Left lung (tissue), 10 donors: ENCODE data around the gene TRMU. TPM values are rescaled to one million over a fixed set of nuclear protein-coding genes. Genes with fewer than 3 reads are reported as not detected.

Experiments
- ATAC-seq: fragments of 200-7000 bp; cut with Tn5 transposase; one replicate; pipeline ENCODE4 v1.9.1; 2020; ENCODE audit warnings: moderate library complexity
- DNase-seq, 4 donors: peaks; one replicate each; pipeline ENCODE4 v3.0.0-alpha.2; 2013 to 2020
- H3K27ac ChIP-seq, 2 donors: fragments of 200-600 bp; sonication (generic) in 1 of 2; one replicate each; pipeline versions ENCODE4 v1.5.0 to v1.8.0; 2020 to 2021
- H3K27me3 ChIP-seq, 2 donors: fragments of 200-600 bp; sonication (generic) in 1 of 2; one replicate each; pipeline versions ENCODE4 v1.5.0 to v1.8.0; 2020 to 2021
- H3K36me3 ChIP-seq, 2 donors: fragments of 200-600 bp; sonication (generic) in 1 of 2; one replicate each; pipeline versions ENCODE4 v1.5.0 to v1.8.0; 2020 to 2021
- H3K4me1 ChIP-seq, 2 donors: fragments of 200-600 bp; one replicate each; pipeline ENCODE4 v1.8.0; 2021
- H3K4me3 ChIP-seq, 2 donors: fragments of 200-600 bp; sonication (generic) in 1 of 2; one replicate each; pipeline versions ENCODE4 v1.5.0 to v1.8.0; 2020 to 2021; ENCODE audit warnings: mild to moderate bottlenecking in 1 of 2
- H3K9me3 ChIP-seq, 2 donors: fragments of 200-600 bp; sonication (generic) in 1 of 2; one replicate each; pipeline versions ENCODE4 v1.5.0 to v1.8.0; 2020 to 2021
- CTCF ChIP-seq, 2 donors: fragments of 200-600 bp; sonication (generic) in 1 of 2; IDR thresholded peaks; one replicate each; pipeline versions ENCODE4 v1.5.0 to v1.8.0; 2021; ENCODE audit warnings: antibody characterized with exemption in 2 of 2
- intact Hi-C, 2 donors: fragments of 100-400 bp; cut with DNase I; formaldehyde crosslinking; loops; one replicate each; pipeline versions ENCODE4 v1.11.2 to v1.14.2; 2022
- polyA plus RNA-seq, 6 donors: library from polyadenylated mRNA; unstranded; fragments of 120-200 nt; gene quantifications; one replicate each; pipeline ENCODE4 v1.2.1, GENCODE V29; 2013; ENCODE audit not compliant: insufficient read length in 6 of 6
- total RNA-seq, 2 donors: library from RNA; stranded (reverse); fragmentation: NEBNext Ultra II Directional; extraction: Animal tissue kit (Norgen Biotek cat#: 25700); gene quantifications; one replicate each; pipeline ENCODE4 v1.2.1, GENCODE V29; 2021
- donor health status: DM: no; HTN: yes; CAD: no.
- donor health status: DM: no; HTN: no; CAD: no.

TRMU gene
- total and polyA plus RNA-seq, 8 donors = 34.1 to 53.1 (median 42.5) TPM

- Histone ChIP-seq H3K27me3 (no peaks in the 10 kb centered on the region), H3K27ac (no peak overlapping the region), H3K4me3 (no peak overlapping the region), H3K36me3 (peaks cover 0 to 6% of the 10 kb centered on the region in 2 donors), H3K4me1 (no peaks in the 10 kb centered on the region), H3K9me3 (no peaks in the 10 kb centered on the region)
- DNase-seq (no peak), ATAC-seq (no peak)
- intact Hi-C loops = no loop called here
- no peak for TF ChIP-seq CTCF (IDR thresholded peaks at IDR 0.05)
Observed at GRCh38 chr22:46406349-46406748, 70.8 kb downstream of the TRMU start.

DNA sequence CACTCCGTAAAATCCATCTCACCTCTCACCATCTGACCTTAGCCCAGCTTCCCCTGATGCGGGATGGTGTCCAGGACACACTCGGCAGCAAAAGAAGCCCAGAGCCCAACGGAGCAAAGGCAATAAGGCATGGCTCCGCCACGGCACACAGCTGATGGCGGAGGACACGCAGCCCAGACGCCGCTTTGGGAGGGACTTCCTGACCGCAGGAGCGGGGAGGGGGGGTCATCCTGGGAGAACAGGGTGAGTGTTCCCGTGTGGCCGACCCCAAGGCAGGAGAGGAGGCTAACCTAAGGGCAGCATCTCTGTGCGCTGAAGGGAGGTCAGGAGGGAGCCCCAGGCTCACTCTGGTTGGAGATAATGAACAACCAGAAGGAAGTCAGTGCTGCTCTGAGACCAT is 71.3 kb downstream of the TRMU start:
- Histone ChIP-seq H3K4me1 (no peaks in the 10 kb centered on the region), H3K4me3 (no peak overlapping the region), H3K9me3 (no peaks in the 10 kb centered on the region), H3K27me3 (no peaks in the 10 kb centered on the region), H3K27ac (no peak overlapping the region), H3K36me3 (peaks cover 0 to 6% of the 10 kb centered on the region in 2 donors)
- no peak for TF ChIP-seq CTCF (IDR thresholded peaks at IDR 0.05)
- DNase-seq (no peak), ATAC-seq (no peak)
- intact Hi-C loops = no loop called here

Other genes starting within 250 kb of the TRMU start
- 10 to 100 TPM; 19.4 to 22.3 TPM for gene PPARA, start 185.2 kb upstream of the TRMU start, total RNA-seq
- gene PPARA, start 185.2 kb upstream of the TRMU start, polyA plus RNA-seq = 10 to 100 TPM; 13.8 to 16.5 (median 15.2) TPM
- 1 to 10 TPM; 7.7 to 8.6 TPM for gene CDPF1, start 85.4 kb upstream of the TRMU start, total RNA-seq
- 10 to 100 TPM; 10.3 to 13.5 (median 11.8) TPM for gene CDPF1, start 85.4 kb upstream of the TRMU start, polyA plus RNA-seq
- under 1 TPM in 1 of 2 donors, not detected in 1; 0.05 TPM for gene PKDREJ, start 72.4 kb upstream of the TRMU start, total RNA-seq
- gene PKDREJ, start 72.4 kb upstream of the TRMU start, polyA plus RNA-seq = under 1 TPM; 0.46 to 0.76 (median 0.67) TPM
- gene TTC38, start 67.7 kb upstream of the TRMU start, total RNA-seq = 10 to 100 TPM; 26.8 to 30.8 TPM
- 10 to 100 TPM; 32.6 to 36.0 (median 34.5) TPM for gene TTC38, start 67.7 kb upstream of the TRMU start, polyA plus RNA-seq
- gene GTSE1, start 38.8 kb upstream of the TRMU start, total RNA-seq = 1 to 10 TPM; 1.5 to 6.4 TPM
- 10 to 100 TPM; 11.8 to 30.6 (median 16.5) TPM for gene GTSE1, start 38.8 kb upstream of the TRMU start, polyA plus RNA-seq
- 10 to 100 TPM; 36.3 to 59.8 TPM for gene CELSR1, start 201.9 kb downstream of the TRMU start, total RNA-seq
- 10 to 100 TPM; 24.6 to 39.1 (median 30.5) TPM for gene CELSR1, start 201.9 kb downstream of the TRMU start, polyA plus RNA-seq